Natural killer cell (primary cell): ENCODE data around the gene NKX1-1. TPM values are rescaled to one million over a fixed set of nuclear protein-coding genes. Genes with fewer than 3 reads are reported as not detected.

Experiments used
- ATAC-seq, 3 donors: fragments of 150-1000 bp in 2 of 3; fragments of 200-7000 bp in 1 of 3; cut with Tn5 transposase; 1 replicate in 1 of 3; 2 replicates in 2 of 3; pipeline ENCODE4 v1.10.0; 2021; ENCODE audit warnings: mild to moderate bottlenecking in 2 of 3, moderate library complexity in 2 of 3
- DNase-seq, 2 donors: peaks; one replicate each; pipeline versions ENCODE4 v3.0.0 to v3.0.0-alpha.2; 2013 to 2021; ENCODE audit warnings: mixed read lengths in 1 of 2
- H3K27ac ChIP-seq: one replicate; pipeline ENCODE4 v1.5.1; 2013; ENCODE audit warnings: mild to moderate bottlenecking, low read length
- H3K27me3 ChIP-seq: one replicate; pipeline ENCODE4 v1.6.1; 2013; ENCODE audit warnings: low read length; ENCODE audit not compliant: control insufficient read depth, insufficient read depth
- H3K36me3 ChIP-seq: one replicate; pipeline ENCODE4 v1.6.1; 2013; ENCODE audit warnings: low read length; ENCODE audit not compliant: control insufficient read depth, insufficient read depth
- H3K4me1 ChIP-seq: one replicate; pipeline ENCODE4 v1.6.1; 2013; ENCODE audit warnings: low read length; ENCODE audit not compliant: control insufficient read depth, insufficient read depth
- H3K4me3 ChIP-seq: one replicate; pipeline ENCODE4 v1.5.1; 2013; ENCODE audit warnings: low read length
- H3K9me3 ChIP-seq: one replicate; pipeline ENCODE4 v1.6.1; 2013; ENCODE audit warnings: low read length; ENCODE audit not compliant: control insufficient read depth, insufficient read depth
- H3K27ac Mint-ChIP-seq, 2 donors: one replicate each; pipeline ENCODE4 v1.8.0; 2022; ENCODE audit warnings: mild to moderate bottlenecking in 2 of 2, mixed read lengths in 2 of 2, moderate library complexity in 1 of 2
- H3K27me3 Mint-ChIP-seq, 2 donors: one replicate each; pipeline ENCODE4 v1.8.0; 2022; ENCODE audit warnings: low read depth in 2 of 2, mixed read lengths in 2 of 2
- H3K36me3 Mint-ChIP-seq: one replicate; pipeline ENCODE4 v1.8.0; 2022; ENCODE audit warnings: mixed read lengths
- H3K4me1 Mint-ChIP-seq, 2 donors: one replicate each; pipeline ENCODE4 v1.8.0; 2022; ENCODE audit warnings: mixed read lengths in 2 of 2
- H3K4me3 Mint-ChIP-seq: one replicate; pipeline ENCODE4 v1.8.0; 2022; ENCODE audit warnings: mild to moderate bottlenecking, moderate library complexity, mixed read lengths
- H3K9me3 Mint-ChIP-seq, 2 donors: one replicate each; pipeline ENCODE4 v1.8.0; 2022; ENCODE audit warnings: mixed read lengths in 2 of 2
- CTCF ChIP-seq: fragments of 200-600 bp; IDR thresholded peaks from one replicate; pipeline ENCODE4 v1.8.0; 2022; ENCODE audit warnings: antibody characterized with exemption
- WGBS: methylation state at CpG from one replicate; pipeline ENCODE4 v1.1.7; 2013; ENCODE audit warnings: missing lambda C conversion rate; ENCODE audit not compliant: insufficient coverage; 5-methylcytosine and 5-hydroxymethylcytosine counted together
- intact Hi-C: fragments of 100-400 bp; cut with micrococcal nuclease; formaldehyde crosslinking; loops from one replicate; pipeline ENCODE4 v1.14.2; 2022
- total RNA-seq, 4 donors: library from RNA; stranded (reverse); fragments of 120-200 nt in 1 of 4; gene quantifications; one replicate each; pipeline versions ENCODE4 v1.2.3 to v1.2.4, GENCODE V29; 2013 to 2022

Gene NKX1-1
- total RNA-seq, 3 donors from 2014 or later (not counting 1 experiment from before 2014, with no cell fraction given), result not detected

GRCh38 chr4:1382776-1383727 lies 23.2 kb downstream of the NKX1-1 start:
- Mint-ChIP-seq H3K4me1 (no peaks in the 10 kb centered on the region), H3K27me3 (no peaks in the 10 kb centered on the region), H3K4me3 (no peak overlapping the region), H3K27ac (no peak overlapping the region), H3K9me3 (no peaks in the 10 kb centered on the region), H3K36me3 (no peaks in the 10 kb centered on the region)
- peaks cover 8% of the 10 kb centered on the region for H3K36me3 ChIP-seq
- no peak for ATAC-seq
- WGBS, result 88% methylated on average over 27 of the region's 27 CpGs
- no peak for DNase-seq
- H3K27me3 ChIP-seq, result no peaks in the 10 kb centered on the region
- no peak for TF ChIP-seq CTCF
- H3K9me3 ChIP-seq, result no peaks in the 10 kb centered on the region
- no peaks in the 10 kb centered on the region for H3K4me1 ChIP-seq
- intact Hi-C loops, result no loop called here
- no peak overlapping the region for H3K4me3 ChIP-seq
- no peak overlapping the region for H3K27ac ChIP-seq

GRCh38 chr4:1381944-1382541 lies 24.2 kb downstream of the NKX1-1 start:
- TF ChIP-seq CTCF, result no peak
- Mint-ChIP-seq H3K27me3 (no peaks in the 10 kb centered on the region), H3K4me3 (no peak overlapping the region), H3K9me3 (no peaks in the 10 kb centered on the region), H3K4me1 (no peaks in the 10 kb centered on the region), H3K36me3 (no peaks in the 10 kb centered on the region), H3K27ac (no peak overlapping the region)
- 96% methylated on average over 24 of the region's 24 CpGs for WGBS
- Histone ChIP-seq H3K4me1 (no peaks in the 10 kb centered on the region), H3K36me3 (peaks cover 8% of the 10 kb centered on the region), H3K27me3 (no peaks in the 10 kb centered on the region), H3K4me3 (no peak overlapping the region), H3K9me3 (no peaks in the 10 kb centered on the region), H3K27ac (no peak overlapping the region)
- intact Hi-C loops, result no loop called here
- DNase-seq, result no peak
- ATAC-seq, result no peak

GRCh38 chr4:1381181-1381621 lies 25.0 kb downstream of the NKX1-1 start:
- Histone ChIP-seq H3K9me3 (no peaks in the 10 kb centered on the region), H3K4me3 (no peak overlapping the region), H3K27me3 (no peaks in the 10 kb centered on the region), H3K27ac (no peak overlapping the region), H3K36me3 (peaks cover 8% of the 10 kb centered on the region), H3K4me1 (no peaks in the 10 kb centered on the region)
- intact Hi-C loops, result no loop called here
- no peak for TF ChIP-seq CTCF
- no peaks in the 10 kb centered on the region for H3K27me3 Mint-ChIP-seq
- H3K9me3 Mint-ChIP-seq, result no peaks in the 10 kb centered on the region
- no peaks in the 10 kb centered on the region for H3K4me1 Mint-ChIP-seq
- DNase-seq, result no peak
- H3K27ac Mint-ChIP-seq, result no peak overlapping the region
- no peak for ATAC-seq
- H3K36me3 Mint-ChIP-seq, result no peaks in the 10 kb centered on the region
- WGBS, result 95% methylated on average over 12 of the region's 12 CpGs
- no peak overlapping the region for H3K4me3 Mint-ChIP-seq
